Caco-2 (cell line): ENCODE measurements around the gene ROS1. TPM values are rescaled to one million over a fixed set of nuclear protein-coding genes. Genes with fewer than 3 reads are reported as not detected.
A peak's percentile ranks its signal among the peaks of the same experiment; 100 is the strongest.

Experiments
- BruUV-seq: library from RNA; stranded (reverse); fragments of 400-500 nt; replicated peaks from 2 replicates; lab custom pipeline; 2021; lab: Mats Ljungman, UMichigan
- CTCF ChIA-PET: fragments of 300-600 bp; sonication (Branson Sonifier 250); formaldehyde crosslinking; loops from one replicate; lab custom pipeline; 2022; ENCODE audit warnings: antibody characterized with exemption; lab: Charles Lee
- POLR2A ChIA-PET: fragments of 300-600 bp; sonication (Branson Sonifier 250); formaldehyde crosslinking; loops from one replicate; lab custom pipeline; 2022; ENCODE audit warnings: antibody characterized with exemption; lab: Charles Lee
- DNase-seq, 2 experiments: peaks; one replicate each; pipeline versions ENCODE4 v3.0.0 to v3.0.0-alpha.2; 2020 to 2022
- H3K27me3 ChIP-seq: replicated peaks from 2 replicates; pipeline ENCODE4 v1.6.0; 2011; ENCODE audit warnings: low read length; ENCODE audit not compliant: control insufficient read depth, insufficient read depth
- H3K36me3 ChIP-seq: 2 replicates; pipeline ENCODE4 v1.5.1; 2011; ENCODE audit warnings: low read length; ENCODE audit not compliant: control insufficient read depth, insufficient read depth
- H3K4me1 ChIP-seq: fragments of 250-450 bp; sonication (Bioruptor Pico); 2 replicates; pipeline ENCODE4 v1.5.1; 2020; ENCODE audit warnings: mild to moderate bottlenecking
- H3K4me3 ChIP-seq: 2 replicates; pipeline ENCODE4 v1.5.1; 2011; ENCODE audit warnings: low read depth, mild to moderate bottlenecking, control low read depth, low read length
- H3K9me3 ChIP-seq: fragments of 250-450 bp; sonication (Bioruptor Pico); 2 replicates; pipeline ENCODE4 v1.5.1; 2020; ENCODE audit warnings: mild to moderate bottlenecking, moderate library complexity
- H3K27ac Mint-ChIP-seq: one replicate; pipeline ENCODE4 v1.8.0; 2022; ENCODE audit warnings: mixed read lengths; ENCODE audit not compliant: unreplicated experiment
- H3K27me3 Mint-ChIP-seq: one replicate; pipeline ENCODE4 v1.8.0; 2022; ENCODE audit warnings: mixed read lengths; ENCODE audit not compliant: insufficient read depth, unreplicated experiment
- H3K36me3 Mint-ChIP-seq: one replicate; pipeline ENCODE4 v1.8.0; 2022; ENCODE audit warnings: mild to moderate bottlenecking, mixed read lengths; ENCODE audit not compliant: insufficient read depth, unreplicated experiment
- H3K4me1 Mint-ChIP-seq: one replicate; pipeline ENCODE4 v1.8.0; 2022; ENCODE audit warnings: low read depth, mixed read lengths; ENCODE audit not compliant: unreplicated experiment
- H3K4me3 Mint-ChIP-seq: one replicate; pipeline ENCODE4 v1.8.0; 2022; ENCODE audit warnings: mild to moderate bottlenecking, moderate library complexity, mixed read lengths; ENCODE audit not compliant: unreplicated experiment
- H3K9me3 Mint-ChIP-seq: one replicate; pipeline ENCODE4 v1.8.0; 2022; ENCODE audit warnings: mixed read lengths; ENCODE audit not compliant: unreplicated experiment
- intact Hi-C: fragments of 100-400 bp; cut with micrococcal nuclease; formaldehyde crosslinking; loops from one replicate; pipeline ENCODE4 v1.10.0; 2022; ENCODE audit not compliant: unreplicated experiment
- total RNA-seq: library from RNA; stranded (reverse); gene quantifications from 2 replicates; pipeline ENCODE4 v1.2.3, GENCODE V29; 2022
- TF ChIP-seq, protein P1 (sequence below), 2 experiments: fragments of 200-600 bp in 1 of 2; IDR thresholded peaks; 1 replicate in 1 of 2; 2 replicates in 1 of 2; pipeline versions ENCODE4 v1.5.1 to v1.8.0; 2011 to 2022; ENCODE audit warnings: antibody characterized with exemption in 1 of 2, control low read depth in 1 of 2, inconsistent platforms in 1 of 2, low read depth in 1 of 2, low read length in 1 of 2, mild to moderate bottlenecking in 1 of 2, moderate library complexity in 1 of 2; ENCODE audit not compliant: insufficient read depth in 1 of 2, severe bottlenecking in 1 of 2, unreplicated experiment in 1 of 2

The ROS1 gene
- total RNA-seq, 1 experiment from 2014 or later = 0.16 TPM

DNA sequence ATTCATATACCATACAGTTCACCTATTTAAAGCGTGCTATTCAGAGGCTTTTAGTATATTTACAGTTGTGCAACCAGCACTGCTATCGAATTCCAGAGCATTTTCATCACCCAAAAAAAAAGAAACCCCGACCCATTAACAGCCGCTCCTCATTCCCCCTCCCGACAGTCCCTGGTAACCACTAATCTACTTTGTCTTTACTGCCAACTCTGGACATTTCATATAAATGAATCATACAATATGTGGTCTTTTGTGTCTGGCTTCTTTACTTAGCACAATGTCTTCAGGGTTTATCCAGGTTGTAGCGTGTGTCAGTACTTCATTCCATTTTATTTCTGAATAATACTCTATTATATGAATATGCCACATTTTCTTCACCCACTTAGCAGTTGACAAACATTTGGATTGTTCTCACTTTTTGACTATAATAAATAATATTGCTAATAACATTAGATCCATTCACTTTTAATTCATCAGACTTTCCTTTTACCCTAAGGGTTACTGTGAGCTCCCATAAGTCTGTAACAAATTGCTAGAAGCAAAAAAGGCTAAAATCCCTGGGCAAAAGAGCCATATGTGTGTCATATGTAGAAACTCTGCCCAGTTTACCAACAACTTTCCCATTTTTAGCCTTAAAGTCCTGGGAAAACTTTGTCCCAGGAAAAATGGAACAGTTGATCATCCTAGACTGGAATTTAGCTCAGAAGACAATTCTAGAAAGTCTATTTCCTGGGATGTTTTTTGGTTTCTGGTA is 23.2 kb upstream of the ROS1 start:
- CTCF ChIA-PET = interaction anchor here (1.0 to 1.6 kb wide), 4 partner anchors 29 to 110 kb away, joined by 3 to 11 read pairs (median 6); no protein-coding TSS in a partner anchor
- Histone ChIP-seq H3K4me1 (0 out of 2 replicates have a peak, but pooled peaks cover 4% of the 10 kb centered on the region), H3K36me3 (no peaks in the 10 kb centered on the region), H3K9me3 (no peaks in the 10 kb centered on the region), H3K27me3 (no peaks in the 10 kb centered on the region; the same call in 1 of the 2 replicates), H3K4me3 (no peak overlapping the region)
- intact Hi-C loops = loop anchor here (1.0 to 10.0 kb wide), 4 partner anchors 44 to 266 kb away; no protein-coding TSS in a partner anchor
- Mint-ChIP-seq H3K36me3 (no peaks in the 10 kb centered on the region), H3K9me3 (no peaks in the 10 kb centered on the region), H3K4me3 (no peak overlapping the region), H3K4me1 (peaks cover 14% of the 10 kb centered on the region), H3K27me3 (peaks cover 3% of the 10 kb centered on the region), H3K27ac (no peak overlapping the region)
- BruUV-seq = no TSS peak
- TF ChIP-seq, protein P1, sequence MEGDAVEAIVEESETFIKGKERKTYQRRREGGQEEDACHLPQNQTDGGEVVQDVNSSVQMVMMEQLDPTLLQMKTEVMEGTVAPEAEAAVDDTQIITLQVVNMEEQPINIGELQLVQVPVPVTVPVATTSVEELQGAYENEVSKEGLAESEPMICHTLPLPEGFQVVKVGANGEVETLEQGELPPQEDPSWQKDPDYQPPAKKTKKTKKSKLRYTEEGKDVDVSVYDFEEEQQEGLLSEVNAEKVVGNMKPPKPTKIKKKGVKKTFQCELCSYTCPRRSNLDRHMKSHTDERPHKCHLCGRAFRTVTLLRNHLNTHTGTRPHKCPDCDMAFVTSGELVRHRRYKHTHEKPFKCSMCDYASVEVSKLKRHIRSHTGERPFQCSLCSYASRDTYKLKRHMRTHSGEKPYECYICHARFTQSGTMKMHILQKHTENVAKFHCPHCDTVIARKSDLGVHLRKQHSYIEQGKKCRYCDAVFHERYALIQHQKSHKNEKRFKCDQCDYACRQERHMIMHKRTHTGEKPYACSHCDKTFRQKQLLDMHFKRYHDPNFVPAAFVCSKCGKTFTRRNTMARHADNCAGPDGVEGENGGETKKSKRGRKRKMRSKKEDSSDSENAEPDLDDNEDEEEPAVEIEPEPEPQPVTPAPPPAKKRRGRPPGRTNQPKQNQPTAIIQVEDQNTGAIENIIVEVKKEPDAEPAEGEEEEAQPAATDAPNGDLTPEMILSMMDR (IDR thresholded peaks at IDR 0.05; ENCODE audit: insufficient read depth in 1 of 2, low read depth in 1 of 2, low read length in 1 of 2, severe bottlenecking in 1 of 2, unreplicated experiment in 1 of 2) = no peak
- peak in 1 of 2 experiments; percentile 11 for DNase-seq
- POLR2A ChIA-PET = interaction anchor here (1.0 kb wide), 1 partner anchor 35 kb away, joined by 8 read pairs; no protein-coding TSS in a partner anchor

DNA sequence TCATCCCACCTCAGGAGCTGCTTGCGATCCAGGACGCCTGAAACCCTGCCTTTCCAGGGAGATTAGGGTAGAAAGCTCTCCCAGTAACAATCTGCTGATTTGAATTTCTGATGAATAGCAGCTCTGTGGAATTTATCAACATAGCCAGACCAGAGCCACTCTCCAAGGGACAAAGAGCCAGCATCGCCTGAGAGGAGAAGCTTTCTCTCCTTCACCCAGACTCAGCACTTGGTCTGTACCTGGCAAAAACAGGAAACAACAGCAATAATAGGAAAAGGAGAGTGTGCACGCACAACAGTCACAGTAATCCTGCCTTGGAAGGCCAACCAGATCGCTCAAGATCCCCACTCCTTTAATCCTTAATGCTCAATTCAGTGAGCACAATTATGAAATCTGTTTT is 22.3 kb upstream of the ROS1 start:
- Mint-ChIP-seq H3K4me1 (peaks cover 14% of the 10 kb centered on the region), H3K36me3 (no peaks in the 10 kb centered on the region), H3K27me3 (peaks cover 3% of the 10 kb centered on the region), H3K9me3 (no peaks in the 10 kb centered on the region), H3K4me3 (no peak overlapping the region), H3K27ac (no peak overlapping the region)
- DNase-seq = no peak
- ChIA-PET CTCF (no interaction called here), POLR2A (no interaction called here)
- Histone ChIP-seq H3K4me1 (0 out of 2 replicates have a peak, but pooled peaks cover 4% of the 10 kb centered on the region), H3K4me3 (no peak overlapping the region), H3K9me3 (no peaks in the 10 kb centered on the region), H3K27me3 (no peaks in the 10 kb centered on the region; the same call in 1 of the 2 replicates), H3K36me3 (no peaks in the 10 kb centered on the region)
- TF ChIP-seq, protein P1 (IDR thresholded peaks at IDR 0.05; ENCODE audit: insufficient read depth in 1 of 2, low read depth in 1 of 2, low read length in 1 of 2, severe bottlenecking in 1 of 2, unreplicated experiment in 1 of 2) = no peak
- intact Hi-C loops = loop anchor here (2.0 to 10.0 kb wide), 3 partner anchors 43 to 267 kb away; no protein-coding TSS in a partner anchor
- no TSS peak for BruUV-seq

DNA sequence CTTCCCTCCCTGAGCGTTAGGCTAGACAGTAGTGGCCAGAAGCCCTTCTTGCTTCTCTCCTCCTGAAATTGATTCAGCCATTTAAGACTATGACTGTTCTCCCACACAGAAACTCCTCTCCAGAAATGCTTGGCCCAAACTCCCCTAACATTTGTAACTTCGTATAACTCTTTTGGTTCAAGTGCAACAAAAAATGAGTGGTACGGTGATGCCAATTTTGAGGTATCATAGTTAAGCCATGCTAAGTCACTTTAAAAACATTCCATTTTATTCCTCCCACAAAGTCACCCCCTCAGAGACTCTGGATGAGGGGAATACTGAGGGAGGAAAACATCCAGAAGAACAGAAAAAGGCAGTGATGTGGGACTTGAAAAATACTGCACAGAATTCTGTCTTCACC is 21.1 kb upstream of the ROS1 start:
- Mint-ChIP-seq H3K27me3 (peaks cover 3% of the 10 kb centered on the region), H3K27ac (no peak overlapping the region), H3K9me3 (no peaks in the 10 kb centered on the region), H3K4me1 (peaks cover 19% of the 10 kb centered on the region), H3K36me3 (no peaks in the 10 kb centered on the region), H3K4me3 (no peak overlapping the region)
- ChIA-PET CTCF (no interaction called here), POLR2A (no interaction called here)
- no TSS peak for BruUV-seq
- Histone ChIP-seq H3K4me1 (peaks cover 6% of the 10 kb centered on the region), H3K27me3 (no peaks in the 10 kb centered on the region; the same call in 1 of the 2 replicates), H3K36me3 (no peaks in the 10 kb centered on the region), H3K4me3 (no peak overlapping the region), H3K9me3 (no peaks in the 10 kb centered on the region)
- TF ChIP-seq, protein P1 (IDR thresholded peaks at IDR 0.05; ENCODE audit: insufficient read depth in 1 of 2, low read depth in 1 of 2, low read length in 1 of 2, severe bottlenecking in 1 of 2, unreplicated experiment in 1 of 2) = no peak
- intact Hi-C loops = loop anchor here (10.0 kb wide), 1 partner anchor 268 kb away; no protein-coding TSS in a partner anchor
- no peak for DNase-seq
